ENCODE data around the gene LAMA2. TPM values are rescaled to one million over a fixed set of nuclear protein-coding genes. Genes with fewer than 3 reads are reported as not detected.

Gene LAMA2
- total RNA-seq, 6 experiments from 2014 or later: 2.9 to 12.1 (median 6.2) TPM

DNA sequence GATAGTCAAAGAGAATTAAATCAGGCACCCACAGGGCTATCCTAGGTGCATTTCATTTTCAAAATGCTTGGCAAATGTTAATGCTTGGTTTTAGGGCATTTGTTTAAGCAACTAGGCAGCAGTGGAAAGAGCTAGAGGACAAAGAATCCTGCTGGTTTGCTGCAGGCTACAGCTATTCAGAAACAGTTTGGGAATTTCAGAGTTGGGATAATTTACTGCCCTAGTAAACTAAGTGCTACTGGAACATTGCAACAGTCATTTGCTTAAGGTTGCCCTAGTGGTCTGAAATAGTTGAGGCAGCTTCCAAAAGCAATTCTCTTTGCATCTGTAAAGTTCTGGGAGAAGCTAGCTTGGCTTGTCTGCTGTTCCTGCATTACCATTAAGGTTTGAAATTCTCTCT lies 312.7 kb downstream of the LAMA2 start:
- Histone ChIP-seq H3K9me3 (no peaks in the 10 kb centered on the region), H3K27me3 (no peaks in the 10 kb centered on the region), H3K4me1 (no peaks in the 10 kb centered on the region), H3K4me3 (no peak overlapping the region), H3K36me3 (no peaks in the 10 kb centered on the region), H3K27ac (no peak overlapping the region)
- intact Hi-C loops (cut with DNase I): no loop called here
- TF ChIP-seq POLR2A (IDR thresholded peaks at IDR 0.05): no peak
- TF ChIP-seq, protein P1, sequence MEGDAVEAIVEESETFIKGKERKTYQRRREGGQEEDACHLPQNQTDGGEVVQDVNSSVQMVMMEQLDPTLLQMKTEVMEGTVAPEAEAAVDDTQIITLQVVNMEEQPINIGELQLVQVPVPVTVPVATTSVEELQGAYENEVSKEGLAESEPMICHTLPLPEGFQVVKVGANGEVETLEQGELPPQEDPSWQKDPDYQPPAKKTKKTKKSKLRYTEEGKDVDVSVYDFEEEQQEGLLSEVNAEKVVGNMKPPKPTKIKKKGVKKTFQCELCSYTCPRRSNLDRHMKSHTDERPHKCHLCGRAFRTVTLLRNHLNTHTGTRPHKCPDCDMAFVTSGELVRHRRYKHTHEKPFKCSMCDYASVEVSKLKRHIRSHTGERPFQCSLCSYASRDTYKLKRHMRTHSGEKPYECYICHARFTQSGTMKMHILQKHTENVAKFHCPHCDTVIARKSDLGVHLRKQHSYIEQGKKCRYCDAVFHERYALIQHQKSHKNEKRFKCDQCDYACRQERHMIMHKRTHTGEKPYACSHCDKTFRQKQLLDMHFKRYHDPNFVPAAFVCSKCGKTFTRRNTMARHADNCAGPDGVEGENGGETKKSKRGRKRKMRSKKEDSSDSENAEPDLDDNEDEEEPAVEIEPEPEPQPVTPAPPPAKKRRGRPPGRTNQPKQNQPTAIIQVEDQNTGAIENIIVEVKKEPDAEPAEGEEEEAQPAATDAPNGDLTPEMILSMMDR (IDR thresholded peaks at IDR 0.05): no peak
- ATAC-seq (no peak), DNase-seq (no peak)

DNA sequence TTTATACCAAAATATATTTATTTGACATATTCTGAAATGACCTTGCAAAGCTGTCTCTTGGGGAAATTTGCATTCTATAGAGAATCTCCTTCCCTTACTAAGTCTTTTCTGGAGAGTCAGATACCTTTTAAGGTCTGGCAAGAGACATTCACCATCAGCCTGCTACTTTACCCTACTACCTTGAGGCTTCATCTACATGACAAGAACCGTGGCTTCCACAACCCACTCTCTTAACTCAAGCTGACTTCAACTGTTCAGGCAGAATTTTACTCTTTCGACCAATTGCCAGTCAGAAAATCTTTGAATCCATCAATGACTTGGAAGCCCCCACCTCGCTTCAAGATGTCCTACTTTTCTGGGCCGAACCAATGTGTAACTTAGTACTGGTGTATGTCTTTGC lies 314.2 kb downstream of the LAMA2 start:
- ATAC-seq (no peak), DNase-seq (no peak)
- WGBS (ENCODE audit: insufficient coverage, low coverage, low lambda C conversion rate, missing lambda C conversion rate): 36% methylated on average over 4 of the region's 4 CpGs
- H3K9me3 ChIP-seq: no peaks in the 10 kb centered on the region
- no peaks in the 10 kb centered on the region for H3K27me3 ChIP-seq
- H3K27ac ChIP-seq: no peak overlapping the region
- intact Hi-C loops (cut with DNase I): no loop called here
- no peaks in the 10 kb centered on the region for H3K36me3 ChIP-seq
- H3K4me1 ChIP-seq: no peaks in the 10 kb centered on the region
- no peak overlapping the region for H3K4me3 ChIP-seq
- no peak for TF ChIP-seq POLR2A (IDR thresholded peaks at IDR 0.05)
- TF ChIP-seq, protein P1 (IDR thresholded peaks at IDR 0.05): no peak

DNA sequence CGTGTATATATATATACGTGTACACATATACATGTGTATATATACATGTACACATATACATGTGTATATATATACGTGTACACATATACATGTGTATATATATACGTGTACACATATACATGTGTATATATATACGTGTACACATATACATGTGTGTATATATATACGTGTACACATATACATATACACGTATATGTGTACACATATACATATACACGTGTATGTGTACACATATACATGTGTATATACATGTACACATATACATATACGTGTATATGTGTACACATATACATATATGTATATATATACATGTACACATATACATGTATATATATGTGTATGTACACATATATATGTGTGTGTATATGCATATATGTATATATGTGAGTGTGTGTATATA lies 317.2 kb downstream of the LAMA2 start:
- TF ChIP-seq, protein P1 (IDR thresholded peaks at IDR 0.05): no peak
- TF ChIP-seq POLR2A (IDR thresholded peaks at IDR 0.05): no peak
- intact Hi-C loops (cut with DNase I): no loop called here

DNA sequence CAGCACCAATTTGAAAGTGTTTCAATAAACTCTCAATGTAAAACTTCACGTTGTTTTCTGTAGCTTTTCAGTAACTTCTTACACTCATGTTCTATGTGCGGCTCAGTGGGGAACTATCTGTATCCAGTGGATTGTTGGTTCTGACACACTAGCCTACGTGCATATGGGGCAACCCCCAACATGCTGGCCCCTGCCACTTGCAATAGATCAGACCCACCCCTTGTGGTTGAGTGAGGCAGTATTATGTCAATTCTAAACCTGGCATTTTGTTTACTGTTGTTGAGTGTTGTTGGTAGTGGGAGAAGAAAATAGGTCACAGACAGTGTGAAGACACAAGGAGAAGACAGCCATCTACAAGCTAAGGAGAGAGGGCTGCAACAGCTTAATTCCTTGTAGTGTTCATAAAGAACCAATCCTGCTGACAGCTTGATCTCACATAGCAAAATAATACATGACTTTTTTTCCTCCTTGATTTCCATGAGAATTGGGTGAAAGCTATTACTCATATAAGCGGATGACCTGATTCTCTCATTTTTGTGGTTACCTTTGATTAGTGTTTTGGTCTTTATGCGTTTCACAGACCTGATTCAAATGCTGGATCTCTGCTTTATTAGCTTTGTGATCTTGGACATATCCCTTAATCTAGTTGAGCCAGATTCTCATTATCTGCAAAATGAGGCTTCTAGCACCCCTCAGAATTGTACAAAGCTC lies 320.4 kb downstream of the LAMA2 start:
- 52% methylated on average over 5 of the region's 5 CpGs for WGBS (ENCODE audit: insufficient coverage, low coverage, low lambda C conversion rate, missing lambda C conversion rate)
- DNase-seq (no peak), ATAC-seq (no peak)
- Histone ChIP-seq H3K4me1 (no peaks in the 10 kb centered on the region), H3K4me3 (no peak overlapping the region), H3K27ac (no peak overlapping the region), H3K36me3 (no peaks in the 10 kb centered on the region), H3K27me3 (no peaks in the 10 kb centered on the region), H3K9me3 (no peaks in the 10 kb centered on the region)
- intact Hi-C loops (cut with DNase I): no loop called here
- TF ChIP-seq, protein P1 (IDR thresholded peaks at IDR 0.05): no peak
- no peak for TF ChIP-seq POLR2A (IDR thresholded peaks at IDR 0.05)

More for the DNA sequence above, 317.2 kb downstream of the LAMA2 start:
- H3K36me3 ChIP-seq: no peaks in the 10 kb centered on the region
- ATAC-seq (no peak), DNase-seq (no peak)
- WGBS (ENCODE audit: insufficient coverage, low coverage, low lambda C conversion rate, missing lambda C conversion rate): 54% methylated on average over 9 of the region's 9 CpGs
- no peak overlapping the region for H3K27ac ChIP-seq
- no peaks in the 10 kb centered on the region for H3K27me3 ChIP-seq
- no peaks in the 10 kb centered on the region for H3K9me3 ChIP-seq
- H3K4me3 ChIP-seq: no peak overlapping the region
- H3K4me1 ChIP-seq: no peaks in the 10 kb centered on the region

DNA sequence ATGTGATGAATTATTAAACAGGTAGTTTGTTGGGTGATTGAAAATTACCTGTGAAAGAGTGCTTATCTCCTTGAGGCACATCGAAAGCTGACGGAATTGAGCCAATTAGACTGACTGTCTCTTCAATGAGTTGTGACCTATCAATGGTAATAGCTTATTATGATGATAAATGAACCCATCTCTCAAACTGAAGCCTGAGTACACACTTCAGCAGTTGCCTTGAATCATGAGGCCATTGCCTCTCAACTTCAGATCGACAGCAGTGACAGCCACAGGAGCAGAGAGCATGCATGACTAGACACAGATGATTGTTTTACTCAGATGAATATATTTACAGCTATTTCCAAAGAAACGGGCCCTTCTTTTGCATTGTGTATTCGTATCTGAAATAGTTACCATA lies 323.9 kb downstream of the LAMA2 start:
- no peaks in the 10 kb centered on the region for H3K4me1 ChIP-seq
- TF ChIP-seq POLR2A (IDR thresholded peaks at IDR 0.05): no peak
- TF ChIP-seq, protein P1 (IDR thresholded peaks at IDR 0.05): no peak
- no peaks in the 10 kb centered on the region for H3K27me3 ChIP-seq
- no peak overlapping the region for H3K4me3 ChIP-seq
- ATAC-seq (no peak), DNase-seq (no peak)
- no peaks in the 10 kb centered on the region for H3K9me3 ChIP-seq
- WGBS (ENCODE audit: insufficient coverage, low coverage, low lambda C conversion rate, missing lambda C conversion rate): 49% methylated on average over 5 of the region's 5 CpGs
- H3K27ac ChIP-seq: no peak overlapping the region
- no peaks in the 10 kb centered on the region for H3K36me3 ChIP-seq
- intact Hi-C loops (cut with DNase I): no loop called here

All from right lobe of liver (tissue), 6 donors.